Measurements from ENCODE around the gene GDPGP1.
A peak's percentile ranks its signal among the peaks of the same experiment; 100 is the strongest.

Gene GDPGP1

DNA sequence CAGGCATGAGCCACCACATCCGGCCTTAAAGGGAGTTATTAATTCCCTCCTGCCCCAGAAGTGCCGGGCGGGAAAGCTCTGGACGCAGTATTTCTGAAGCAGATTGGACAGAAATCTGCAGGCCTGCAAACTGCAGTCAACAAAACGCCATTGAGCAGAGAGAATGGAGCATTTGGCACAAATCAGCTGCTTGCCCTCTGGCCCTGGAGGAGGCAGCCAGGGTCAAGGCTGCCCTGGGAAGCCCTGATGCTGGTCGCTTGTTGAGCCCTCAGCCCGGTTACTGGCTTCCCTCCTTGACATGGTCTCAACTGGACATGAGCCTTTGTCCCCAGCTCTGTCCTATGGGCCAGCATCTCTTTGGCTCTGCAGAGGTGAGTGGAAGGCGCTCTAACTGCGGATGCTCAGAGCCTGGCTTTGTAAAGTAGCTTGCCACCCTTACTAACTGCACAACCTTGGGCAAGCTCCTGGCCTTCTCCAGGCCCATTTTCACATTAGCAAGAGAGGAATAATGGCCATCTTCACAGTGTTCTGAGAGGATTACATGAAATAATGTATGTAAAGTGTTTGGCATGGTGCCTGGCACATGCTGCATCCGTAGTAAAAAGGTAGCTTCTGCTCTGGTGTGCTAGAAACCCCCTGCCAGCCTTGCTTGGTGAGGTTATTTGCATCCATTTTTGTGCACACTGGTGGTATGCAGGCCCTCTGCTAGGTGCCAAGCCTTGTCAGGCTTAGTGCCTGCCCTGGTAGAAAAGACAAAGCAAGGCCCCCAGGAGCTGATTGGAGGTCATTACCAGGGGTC, 28.8 kb upstream of the GDPGP1 start:
- DNase-seq = no peak

- DNase-seq = no peak
Observed at GRCh38 chr15:90205886-90206285, 28.1 kb upstream of the GDPGP1 start.

DNA sequence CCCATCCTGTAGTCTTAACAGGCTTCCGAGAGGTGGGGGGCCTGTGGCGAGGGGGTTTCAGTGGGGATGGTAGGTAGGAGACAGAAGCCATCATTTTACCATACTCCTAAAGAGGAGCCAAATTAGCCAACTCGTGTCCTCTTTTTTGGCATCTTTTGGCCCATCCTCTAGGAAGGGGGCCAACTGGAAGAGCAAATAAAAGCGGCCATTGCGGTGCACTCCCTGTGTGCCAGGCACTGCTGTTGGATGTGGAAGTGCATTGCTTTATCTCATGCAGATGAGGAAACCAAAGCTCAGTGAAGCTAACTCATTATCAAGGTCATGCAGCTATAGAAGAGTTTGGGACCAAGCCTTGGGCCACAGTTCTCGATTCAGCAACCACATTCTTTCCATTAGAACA, 26.8 kb upstream of the GDPGP1 start:
- no peak for DNase-seq

GRCh38 chr15:90208356-90208755, 25.7 kb upstream of the GDPGP1 start:
- DNase-seq = no peak

GRCh38 chr15:90209591-90209990, 24.4 kb upstream of the GDPGP1 start:
- no peak for DNase-seq

DNA sequence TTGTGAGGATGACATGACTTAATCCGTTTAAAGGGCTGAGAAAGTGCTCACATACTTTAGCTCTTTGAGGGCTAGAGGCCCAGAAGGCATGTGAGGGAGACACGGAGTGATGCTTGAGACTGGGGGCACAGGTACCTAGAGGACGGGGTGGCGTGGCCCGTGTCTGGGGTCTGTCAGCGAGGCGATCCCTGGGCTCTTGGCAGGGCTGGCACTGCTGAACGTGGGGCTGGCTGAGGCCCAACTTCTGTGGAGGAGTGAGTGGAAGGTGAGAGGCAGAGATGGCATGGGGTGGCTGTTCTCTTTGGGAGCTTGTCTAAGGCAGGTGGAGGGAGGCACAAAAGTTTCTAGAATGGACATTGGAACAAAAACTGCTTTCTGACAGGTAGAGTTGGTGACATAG, 23.4 kb upstream of the GDPGP1 start:
- DNase-seq = no peak

DNA sequence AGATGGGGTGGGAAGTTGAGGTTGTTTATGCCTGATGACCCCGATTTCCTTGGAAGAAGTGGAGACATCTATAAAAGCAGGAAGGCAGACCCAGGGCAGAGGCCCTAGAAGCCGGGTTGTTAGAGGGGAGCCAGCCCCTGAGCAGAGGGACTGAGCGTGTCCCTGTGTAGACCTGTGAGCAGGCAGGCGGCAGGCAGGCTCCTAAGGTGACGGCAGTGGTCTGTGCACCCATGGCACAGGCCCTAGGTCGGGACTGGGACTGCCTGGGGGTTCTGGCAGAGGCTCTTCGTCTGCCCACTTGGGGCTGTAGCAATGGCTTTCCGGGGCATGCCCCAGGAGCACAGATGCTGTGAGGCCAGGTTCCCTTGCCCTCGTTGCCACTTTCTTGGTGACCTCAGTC, 23.0 kb upstream of the GDPGP1 start:
- DNase-seq = no peak

- DNase-seq = peak; percentile 61
Observed at GRCh38 chr15:90211440-90212143, 22.4 kb upstream of the GDPGP1 start.

- no peak for DNase-seq
Observed at GRCh38 chr15:90212221-90213098, 21.5 kb upstream of the GDPGP1 start.

DNA sequence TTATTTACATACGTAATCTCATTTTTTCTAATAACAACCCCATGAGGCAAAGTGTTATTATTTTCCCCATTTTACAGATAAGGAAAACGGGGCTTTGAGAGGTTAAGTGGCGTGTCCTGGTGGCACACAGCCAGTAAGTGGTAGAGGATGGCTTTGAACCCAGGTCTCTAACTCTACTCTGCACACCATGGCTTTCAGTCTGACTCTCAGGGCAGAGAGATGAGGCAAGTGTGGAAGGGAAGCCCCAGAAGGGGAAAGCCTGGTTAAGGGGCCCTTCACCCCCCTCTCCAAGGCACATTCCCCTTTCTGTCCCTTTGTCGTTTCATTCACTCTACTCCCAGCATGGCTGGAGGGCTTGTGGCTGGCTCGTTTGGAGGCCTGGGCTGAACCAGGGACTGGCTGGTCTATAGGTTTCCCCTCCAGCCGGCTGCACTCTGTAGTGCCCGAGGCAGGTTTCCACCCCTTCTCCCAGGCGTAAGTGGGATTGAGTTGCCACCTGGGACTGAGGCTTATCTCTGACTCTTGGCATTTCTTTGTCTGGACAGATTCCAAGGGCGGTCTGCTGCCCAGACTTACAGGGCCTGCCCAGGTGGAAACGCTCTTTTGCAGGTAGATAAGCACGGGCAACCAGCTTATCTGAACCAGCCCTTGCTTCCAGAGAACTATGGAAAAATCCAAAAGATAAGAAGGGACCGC, 20.7 kb upstream of the GDPGP1 start:
- DNase-seq = no peak

DNA sequence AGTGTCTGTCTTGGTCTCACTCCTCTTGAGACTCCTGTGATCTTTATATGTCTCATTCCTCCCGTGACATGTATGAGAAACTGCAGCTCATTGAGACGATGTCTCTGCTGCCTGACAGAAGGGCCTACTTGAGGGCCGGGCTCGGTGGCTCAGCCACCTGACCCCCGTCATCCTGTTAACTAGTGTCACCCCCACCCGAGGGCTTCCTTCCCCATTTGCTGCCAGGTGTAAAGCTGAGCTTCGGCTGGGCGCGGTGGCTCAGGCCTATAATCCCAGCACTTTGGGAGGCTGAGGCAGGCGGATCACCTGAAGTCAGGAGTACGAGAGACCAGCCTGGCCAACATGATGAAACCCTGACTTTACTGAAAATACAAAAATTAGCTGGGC, 20.2 kb upstream of the GDPGP1 start:
- DNase-seq = no peak

GRCh38 chr15:90214553-90215196, 19.3 kb upstream of the GDPGP1 start:
- DNase-seq = no peak

DNA sequence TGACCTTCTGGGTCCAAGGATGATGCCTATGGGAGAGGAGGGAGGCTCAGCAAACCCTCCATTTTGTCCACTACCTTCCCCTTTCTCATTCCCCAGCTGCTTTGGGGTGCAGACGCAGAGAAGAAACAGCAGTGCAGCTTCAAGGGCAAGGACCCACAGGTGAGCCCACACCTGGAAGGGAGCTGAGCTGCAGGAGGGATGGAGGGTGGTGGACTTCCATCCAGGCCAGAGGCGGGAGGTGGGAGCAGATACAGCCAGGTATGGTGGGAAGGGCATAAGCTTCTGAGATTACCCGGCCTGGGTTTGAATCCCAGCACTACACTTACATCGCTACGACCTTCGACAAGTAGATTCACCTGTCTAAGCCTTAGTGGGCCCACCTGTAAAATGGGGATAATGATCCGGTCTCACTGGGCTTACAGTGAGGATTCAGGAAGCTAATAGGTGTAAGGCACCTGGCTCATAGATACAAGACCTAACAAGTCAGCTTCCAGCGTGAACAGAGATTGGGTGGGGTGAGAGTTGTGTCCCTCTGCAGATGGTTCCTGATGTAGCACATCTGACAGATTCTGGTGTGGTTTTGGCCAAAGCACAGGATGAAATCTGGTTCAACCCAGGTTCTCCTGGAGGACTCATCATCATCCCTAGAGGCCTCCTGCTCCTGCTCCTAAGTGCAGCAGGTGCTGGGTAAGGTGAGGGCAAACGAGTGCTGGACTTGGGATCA, 16.2 kb upstream of the GDPGP1 start:
- no peak for DNase-seq

GRCh38 chr15:90219421-90220141, 14.4 kb upstream of the GDPGP1 start:
- DNase-seq = peak; percentile 26

DNA sequence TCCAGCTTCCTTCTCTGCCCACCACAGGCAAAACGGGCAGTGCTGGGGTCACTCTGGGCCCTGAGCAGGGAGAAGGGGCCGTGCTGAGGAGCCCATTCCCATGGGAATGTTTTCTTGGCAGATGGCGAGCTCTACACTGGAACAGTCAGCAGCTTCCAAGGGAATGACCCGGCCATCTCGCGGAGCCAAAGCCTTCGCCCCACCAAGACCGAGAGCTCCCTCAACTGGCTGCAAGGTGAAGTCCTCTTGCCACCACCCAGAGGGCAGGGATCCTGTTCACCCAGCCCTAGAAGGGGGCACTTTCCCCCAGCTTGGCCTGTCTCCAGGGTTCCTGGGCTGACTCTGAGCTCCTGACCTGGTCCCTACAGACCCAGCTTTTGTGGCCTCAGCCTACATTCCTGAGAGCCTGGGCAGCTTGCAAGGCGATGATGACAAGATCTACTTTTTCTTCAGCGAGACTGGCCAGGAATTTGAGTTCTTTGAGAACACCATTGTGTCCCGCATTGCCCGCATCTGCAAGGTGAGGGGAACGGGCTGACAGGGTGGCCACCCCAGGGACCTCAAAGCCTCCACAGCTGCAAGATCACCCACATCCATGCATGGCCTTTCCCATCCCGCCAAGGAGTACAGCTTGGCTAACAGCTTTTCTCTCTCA, 12.6 kb upstream of the GDPGP1 start:
- peak; percentile 86 for DNase-seq

GRCh38 chr15:90222547-90222946, 11.5 kb upstream of the GDPGP1 start:
- DNase-seq = no peak

GRCh38 chr15:90223441-90224165, 10.4 kb upstream of the GDPGP1 start:
- no peak for DNase-seq

DNA sequence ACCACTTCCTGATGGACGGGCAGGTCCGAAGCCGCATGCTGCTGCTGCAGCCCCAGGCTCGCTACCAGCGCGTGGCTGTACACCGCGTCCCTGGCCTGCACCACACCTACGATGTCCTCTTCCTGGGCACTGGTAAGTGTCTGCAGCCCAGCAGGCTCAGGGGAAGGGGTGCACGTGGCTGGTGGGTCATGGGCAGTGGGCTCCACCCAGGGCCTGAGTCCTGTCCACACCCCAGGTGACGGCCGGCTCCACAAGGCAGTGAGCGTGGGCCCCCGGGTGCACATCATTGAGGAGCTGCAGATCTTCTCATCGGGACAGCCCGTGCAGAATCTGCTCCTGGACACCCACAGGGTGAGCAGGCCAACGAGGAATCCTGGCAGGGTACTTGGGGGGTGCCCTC, 9.0 kb upstream of the GDPGP1 start:
- no peak for DNase-seq

GRCh38 chr15:90225504-90226234, 8.3 kb upstream of the GDPGP1 start:
- DNase-seq = no peak
